GM12878 (cell line): Measurements from ENCODE around the gene RPL7A.

Source experiments
- POLR2A ChIP-seq: IDR thresholded peaks from 2 replicates; pipeline ENCODE4 v1.6.1; 2011; ENCODE audit warnings: low read depth, mild to moderate bottlenecking, low read length
- ZZZ3 ChIP-seq: IDR thresholded peaks from 2 replicates; pipeline ENCODE4 v1.6.1; 2011; ENCODE audit warnings: low read depth; ENCODE audit not compliant: control insufficient read depth, insufficient read length
- TF ChIP-seq, protein P1 (sequence below): IDR thresholded peaks from 2 replicates; pipeline ENCODE4 v1.6.1; 2011; ENCODE audit warnings: low read depth, low read length, improper control_type of control experiment, borderline replicate concordance
- TF ChIP-seq, protein P2 (sequence below), 3 experiments: IDR thresholded peaks in 2 of 3; conservative IDR thresholded peaks in 1 of 3; 2 replicates each; pipeline ENCODE4 v1.5.1; 2011; ENCODE audit warnings: low read depth in 3 of 3, low read length in 3 of 3, mild to moderate bottlenecking in 3 of 3, control low read depth in 2 of 3, moderate library complexity in 2 of 3, inconsistent platforms in 1 of 3, mixed read lengths in 1 of 3; ENCODE audit not compliant: control insufficient read depth in 2 of 3, insufficient read depth in 1 of 3; ENCODE audit errors: extremely low read depth in 1 of 3

DNA sequence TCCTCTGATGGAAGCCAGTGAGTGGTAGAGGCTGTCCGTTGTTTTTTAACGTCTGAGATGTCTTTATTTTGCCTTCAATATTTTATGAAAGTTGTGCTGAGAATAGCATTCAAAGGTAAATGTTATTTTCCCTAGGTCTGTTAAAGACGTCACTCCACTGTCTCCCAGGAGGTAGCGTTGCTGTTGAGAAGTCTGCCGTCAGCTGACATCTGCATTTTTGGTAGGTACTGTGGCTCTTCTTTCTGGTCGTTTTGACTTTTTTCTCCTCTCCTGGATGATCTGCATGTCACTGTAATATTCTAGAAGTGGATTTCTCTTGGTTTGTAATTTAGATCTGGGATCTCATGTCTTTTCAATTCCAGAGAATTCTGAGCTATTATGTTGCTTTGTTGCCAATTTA, 38.4 kb upstream of the RPL7A start:
- TF ChIP-seq, protein P1, sequence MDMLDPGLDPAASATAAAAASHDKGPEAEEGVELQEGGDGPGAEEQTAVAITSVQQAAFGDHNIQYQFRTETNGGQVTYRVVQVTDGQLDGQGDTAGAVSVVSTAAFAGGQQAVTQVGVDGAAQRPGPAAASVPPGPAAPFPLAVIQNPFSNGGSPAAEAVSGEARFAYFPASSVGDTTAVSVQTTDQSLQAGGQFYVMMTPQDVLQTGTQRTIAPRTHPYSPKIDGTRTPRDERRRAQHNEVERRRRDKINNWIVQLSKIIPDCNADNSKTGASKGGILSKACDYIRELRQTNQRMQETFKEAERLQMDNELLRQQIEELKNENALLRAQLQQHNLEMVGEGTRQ: no peak
- TF ChIP-seq, protein P2, sequence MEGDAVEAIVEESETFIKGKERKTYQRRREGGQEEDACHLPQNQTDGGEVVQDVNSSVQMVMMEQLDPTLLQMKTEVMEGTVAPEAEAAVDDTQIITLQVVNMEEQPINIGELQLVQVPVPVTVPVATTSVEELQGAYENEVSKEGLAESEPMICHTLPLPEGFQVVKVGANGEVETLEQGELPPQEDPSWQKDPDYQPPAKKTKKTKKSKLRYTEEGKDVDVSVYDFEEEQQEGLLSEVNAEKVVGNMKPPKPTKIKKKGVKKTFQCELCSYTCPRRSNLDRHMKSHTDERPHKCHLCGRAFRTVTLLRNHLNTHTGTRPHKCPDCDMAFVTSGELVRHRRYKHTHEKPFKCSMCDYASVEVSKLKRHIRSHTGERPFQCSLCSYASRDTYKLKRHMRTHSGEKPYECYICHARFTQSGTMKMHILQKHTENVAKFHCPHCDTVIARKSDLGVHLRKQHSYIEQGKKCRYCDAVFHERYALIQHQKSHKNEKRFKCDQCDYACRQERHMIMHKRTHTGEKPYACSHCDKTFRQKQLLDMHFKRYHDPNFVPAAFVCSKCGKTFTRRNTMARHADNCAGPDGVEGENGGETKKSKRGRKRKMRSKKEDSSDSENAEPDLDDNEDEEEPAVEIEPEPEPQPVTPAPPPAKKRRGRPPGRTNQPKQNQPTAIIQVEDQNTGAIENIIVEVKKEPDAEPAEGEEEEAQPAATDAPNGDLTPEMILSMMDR (IDR thresholded peaks at IDR 0.05 in 2 of 3, conservative IDR thresholded peaks at IDR 0.05 in 1 of 3; ENCODE audit: control insufficient read depth in 2 of 3, extremely low read depth in 1 of 3, insufficient read depth in 1 of 3, low read depth in 3 of 3, low read length in 3 of 3): no peak
- TF ChIP-seq ZZZ3 (no peak), POLR2A (no peak)
